Retinal pigment epithelial cell (primary cell): ENCODE results near the gene JUP.

Source experiments
- DNase-seq: peaks from one replicate; pipeline ENCODE4 v3.0.0-alpha.2; 2010; ENCODE audit warnings: low read depth
- H3K4me3 ChIP-seq: 2 replicates; pipeline ENCODE4 v1.5.1; 2011; ENCODE audit warnings: mild to moderate bottlenecking, low read length, control low read depth, moderate library complexity
- CTCF ChIP-seq: conservative IDR thresholded peaks from 2 replicates; pipeline ENCODE4 v1.5.1; 2011; ENCODE audit warnings: low read depth, low read length, control low read depth, inconsistent platforms

JUP gene

GRCh38 chr17:41741709-41742108 lies 44.8 kb downstream of the JUP start:
- TF ChIP-seq CTCF: no peak
- no peak overlapping the region for H3K4me3 ChIP-seq
- no peak for DNase-seq

GRCh38 chr17:41740506-41740905 lies 46.0 kb downstream of the JUP start:
- DNase-seq: no peak
- no peak for TF ChIP-seq CTCF
- no peak overlapping the region for H3K4me3 ChIP-seq

GRCh38 chr17:41739661-41740352 lies 46.7 kb downstream of the JUP start:
- no peak for TF ChIP-seq CTCF
- H3K4me3 ChIP-seq: no peak overlapping the region
- DNase-seq: no peak

- no peak overlapping the region for H3K4me3 ChIP-seq
- no peak for DNase-seq
- no peak for TF ChIP-seq CTCF
Observed at GRCh38 chr17:41738801-41739112, 47.8 kb downstream of the JUP start.

GRCh38 chr17:41738077-41738800 lies 48.3 kb downstream of the JUP start:
- TF ChIP-seq CTCF: peak; percentile 96
- no peak overlapping the region for H3K4me3 ChIP-seq
- DNase-seq: no peak

- no peak overlapping the region for H3K4me3 ChIP-seq
- DNase-seq: no peak
- no peak for TF ChIP-seq CTCF
Observed at GRCh38 chr17:41737680-41738023, 48.9 kb downstream of the JUP start.
